Mesenchymal stem cell (in vitro differentiated cells and primary cell): ENCODE measurements around the gene ARHGAP44.

Experiments used
- DNase-seq: peaks from one replicate; pipeline ENCODE4 v3.0.0-alpha.2; 2013
- H2AFZ ChIP-seq: one replicate; pipeline ENCODE4 v1.6.1; 2013; ENCODE audit warnings: low read depth, mild to moderate bottlenecking, control low read depth, inconsistent platforms, low read length, moderate library complexity
- H2AK5ac ChIP-seq: 2 replicates; pipeline ENCODE4 v1.6.1; 2013; ENCODE audit warnings: low read length, moderate library complexity, mild to moderate bottlenecking, inconsistent platforms; ENCODE audit not compliant: severe bottlenecking
- H2BK120ac ChIP-seq: one replicate; pipeline ENCODE4 v1.6.1; 2013; ENCODE audit warnings: low read depth, mild to moderate bottlenecking, inconsistent platforms, low read length, moderate library complexity
- H2BK12ac ChIP-seq, 2 experiments: one replicate each; pipeline ENCODE4 v1.6.1; 2013; ENCODE audit warnings: inconsistent platforms in 2 of 2, low read length in 2 of 2, mild to moderate bottlenecking in 2 of 2, moderate library complexity in 2 of 2, control low read depth in 1 of 2
- H2BK15ac ChIP-seq: one replicate; pipeline ENCODE4 v1.6.1; 2013; ENCODE audit warnings: mild to moderate bottlenecking, low read depth, inconsistent platforms; ENCODE audit not compliant: poor library complexity, severe bottlenecking
- H2BK5ac ChIP-seq: 2 replicates; pipeline ENCODE4 v1.6.1; 2013; ENCODE audit warnings: low read depth, mild to moderate bottlenecking, low read length, control low read depth, inconsistent platforms; ENCODE audit not compliant: poor library complexity, severe bottlenecking
- H3K14ac ChIP-seq, 2 experiments: one replicate each; pipeline ENCODE4 v1.6.1; 2013; ENCODE audit warnings: inconsistent platforms in 2 of 2, low read length in 2 of 2, control low read depth in 1 of 2, mild to moderate bottlenecking in 1 of 2, moderate library complexity in 1 of 2
- H3K18ac ChIP-seq, 2 experiments: one replicate each; pipeline ENCODE4 v1.6.1; 2013; ENCODE audit warnings: inconsistent platforms in 2 of 2, low read length in 2 of 2, control low read depth in 1 of 2, low read depth in 1 of 2, mild to moderate bottlenecking in 1 of 2
- H3K23ac ChIP-seq, 2 experiments: one replicate each; pipeline ENCODE4 v1.6.1; 2013; ENCODE audit warnings: inconsistent platforms in 2 of 2, low read length in 2 of 2, mild to moderate bottlenecking in 2 of 2, moderate library complexity in 2 of 2, control low read depth in 1 of 2
- H3K27ac ChIP-seq: 2 replicates; pipeline ENCODE4 v1.5.1; 2013; ENCODE audit warnings: mild to moderate bottlenecking, moderate library complexity, low read length, control low read depth, inconsistent platforms; ENCODE audit not compliant: poor library complexity, severe bottlenecking
- H3K27me3 ChIP-seq, 2 experiments: 2 replicates each; pipeline versions ENCODE4 v1.6.1 to v1.7.0; 2013; ENCODE audit warnings: low read length in 2 of 2, mild to moderate bottlenecking in 2 of 2, moderate library complexity in 2 of 2, control low read depth in 1 of 2, inconsistent platforms in 1 of 2; ENCODE audit not compliant: control insufficient read depth in 1 of 2, insufficient read depth in 1 of 2
- H3K36me3 ChIP-seq, 2 experiments: 2 replicates each; pipeline versions ENCODE4 v1.6.1 to v1.7.0; 2013; ENCODE audit warnings: low read length in 2 of 2, control low read depth in 1 of 2, inconsistent platforms in 1 of 2, low read depth in 1 of 2, mild to moderate bottlenecking in 1 of 2; ENCODE audit not compliant: insufficient read depth in 2 of 2, control insufficient read depth in 1 of 2
- H3K4ac ChIP-seq, 2 experiments: one replicate each; pipeline ENCODE4 v1.6.1; 2013; ENCODE audit warnings: inconsistent platforms in 2 of 2, low read length in 2 of 2, mild to moderate bottlenecking in 2 of 2, moderate library complexity in 2 of 2, control low read depth in 1 of 2, low read depth in 1 of 2
- H3K4me1 ChIP-seq: 2 replicates; pipeline ENCODE4 v1.6.1; 2013; ENCODE audit warnings: low read depth, low read length, control low read depth; ENCODE audit not compliant: control insufficient read depth, insufficient read depth
- H3K4me2 ChIP-seq: 2 replicates; pipeline ENCODE4 v1.6.1; 2013; ENCODE audit warnings: low read length, mild to moderate bottlenecking, inconsistent platforms; ENCODE audit not compliant: poor library complexity, severe bottlenecking
- H3K4me3 ChIP-seq, 2 experiments: 2 replicates each; pipeline versions ENCODE4 v1.5.1 to v1.7.0; 2013; ENCODE audit warnings: low read length in 2 of 2, mild to moderate bottlenecking in 2 of 2, control low read depth in 1 of 2, low read depth in 1 of 2; ENCODE audit not compliant: insufficient read depth in 1 of 2
- H3K79me1 ChIP-seq: replicated peaks from 2 replicates; pipeline ENCODE4 v1.6.1; 2013; ENCODE audit warnings: mild to moderate bottlenecking, control low read depth, low read length, inconsistent platforms; ENCODE audit not compliant: poor library complexity, severe bottlenecking
- H3K9ac ChIP-seq: 2 replicates; pipeline ENCODE4 v1.7.0; 2013; ENCODE audit warnings: mild to moderate bottlenecking, low read length, moderate library complexity
- H3K9me3 ChIP-seq: 2 replicates; pipeline ENCODE4 v1.7.0; 2013; ENCODE audit warnings: mild to moderate bottlenecking, low read length; ENCODE audit not compliant: control insufficient read depth
- H4K8ac ChIP-seq: one replicate; pipeline ENCODE4 v1.6.1; 2013; ENCODE audit warnings: inconsistent platforms, mild to moderate bottlenecking, low read length, moderate library complexity
- H4K91ac ChIP-seq: one replicate; pipeline ENCODE4 v1.6.1; 2013; ENCODE audit warnings: mild to moderate bottlenecking, low read length, inconsistent platforms
- WGBS: methylation state at CpG from one replicate; pipeline ENCODE4 v1.1.7; 2013; ENCODE audit warnings: mixed read lengths; 5-methylcytosine and 5-hydroxymethylcytosine counted together

The ARHGAP44 gene

DNA sequence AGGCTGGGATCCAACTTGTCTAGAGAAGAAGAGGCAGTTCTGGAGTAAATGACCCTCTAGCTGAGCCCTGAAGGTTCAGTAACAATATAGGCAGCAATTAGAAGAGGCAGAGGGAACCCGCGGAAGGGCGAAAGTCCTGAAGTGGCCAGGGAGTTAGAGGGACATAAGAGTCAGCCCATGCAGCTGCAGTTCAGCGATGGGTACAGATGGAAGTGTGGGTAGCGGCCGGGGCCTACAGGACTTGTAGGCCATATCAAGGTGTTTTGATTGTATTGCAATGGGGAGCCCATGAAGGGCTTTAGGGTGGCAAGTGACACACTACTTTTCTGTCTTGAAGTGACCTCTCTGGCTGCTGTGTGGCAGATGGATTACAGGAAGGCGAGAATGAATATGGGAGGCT is 225.5 kb downstream of the ARHGAP44 start:
- Histone ChIP-seq H3K4me3 (no peak overlapping the region), H3K27ac (no peak overlapping the region), H2BK15ac (no peak overlapping the region), H3K9ac (no peak overlapping the region), H3K4ac (no peak overlapping the region), H3K36me3 (peaks cover 41 to 67% of the 10 kb centered on the region in 2 experiments), H2AK5ac (no peak overlapping the region), H2BK120ac (no peak overlapping the region), H4K8ac (no peak overlapping the region), H3K4me1 (peaks cover 6% of the 10 kb centered on the region), H2AFZ (no peak overlapping the region), H3K23ac (no peak overlapping the region), H3K27me3 (no peaks in the 10 kb centered on the region), H2BK5ac (no peak overlapping the region), H3K9me3 (no peaks in the 10 kb centered on the region), H2BK12ac (no peak overlapping the region), H4K91ac (no peak overlapping the region), H3K18ac (no peak overlapping the region), H3K14ac (no peak overlapping the region), H3K4me2 (no peak overlapping the region), H3K79me1 (peaks cover 38% of the 10 kb centered on the region)
- no peak for DNase-seq
- WGBS = 97% methylated on average over 7 of the region's 7 CpGs

DNA sequence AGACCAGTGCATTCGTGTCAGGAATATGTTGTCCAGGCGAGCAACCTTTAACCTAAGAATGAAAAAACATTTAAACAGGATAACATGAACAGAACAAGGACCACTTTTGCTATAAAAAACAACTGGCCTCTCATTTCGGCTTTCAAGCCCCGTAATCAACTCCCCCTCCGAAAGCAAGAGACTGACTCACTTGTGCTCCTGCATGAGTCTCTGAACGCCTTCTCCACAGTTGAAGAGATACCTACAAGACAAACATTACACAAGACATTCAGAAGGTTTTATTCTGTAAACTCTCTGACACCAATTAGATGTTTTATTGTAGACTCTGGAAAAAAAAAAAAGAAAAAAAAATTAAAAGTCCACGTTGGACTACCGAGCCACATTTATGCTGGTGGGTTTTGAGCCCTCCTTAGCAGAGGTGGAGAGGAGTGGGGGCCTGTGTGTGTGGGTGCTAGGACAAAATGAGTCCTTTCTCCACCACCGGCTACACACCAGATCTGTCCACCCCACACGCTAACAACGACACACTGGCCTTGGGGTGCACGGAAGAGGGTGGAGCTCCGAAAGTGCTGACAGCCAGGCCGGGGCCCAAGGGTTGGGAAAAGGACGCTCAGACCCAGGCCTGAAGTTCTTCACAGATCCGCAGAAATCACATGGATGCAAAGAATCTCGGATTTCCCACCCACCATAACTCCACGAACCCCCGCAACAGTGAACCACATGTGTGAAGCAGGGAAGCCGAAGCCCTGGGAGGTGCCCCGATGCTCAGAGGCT is 227.8 kb downstream of the ARHGAP44 start:
- Histone ChIP-seq H2AK5ac (no peak overlapping the region), H2BK12ac (peak overlapping the region in 1 of 2 experiments; percentile 42), H3K23ac (peak overlapping the region in 1 of 2 experiments; percentile 99), H3K4ac (peak overlapping the region; percentile 76 to 96), H3K36me3 (peaks cover 26 to 44% of the 10 kb centered on the region in 2 experiments), H3K79me1 (peaks cover 26% of the 10 kb centered on the region), H4K91ac (no peak overlapping the region), H3K4me2 (peak overlapping the region; percentile 86), H2BK15ac (no peak overlapping the region), H2BK120ac (no peak overlapping the region), H3K4me1 (peaks cover 6% of the 10 kb centered on the region), H4K8ac (peak overlapping the region; percentile 73), H3K4me3 (peak overlapping the region; percentile 89 to 100), H3K9ac (peak overlapping the region; percentile 93), H3K18ac (peak overlapping the region; percentile 85 to 86), H2AFZ (peak overlapping the region; percentile 100), H3K14ac (peak overlapping the region in 1 of 2 experiments; percentile 87), H3K27ac (peak overlapping the region; percentile 64), H3K27me3 (no peaks in the 10 kb centered on the region), H3K9me3 (no peaks in the 10 kb centered on the region), H2BK5ac (no peak overlapping the region)
- DNase-seq = peak; percentile 59
- WGBS = 14% methylated on average over 19 of the region's 21 CpGs

DNA sequence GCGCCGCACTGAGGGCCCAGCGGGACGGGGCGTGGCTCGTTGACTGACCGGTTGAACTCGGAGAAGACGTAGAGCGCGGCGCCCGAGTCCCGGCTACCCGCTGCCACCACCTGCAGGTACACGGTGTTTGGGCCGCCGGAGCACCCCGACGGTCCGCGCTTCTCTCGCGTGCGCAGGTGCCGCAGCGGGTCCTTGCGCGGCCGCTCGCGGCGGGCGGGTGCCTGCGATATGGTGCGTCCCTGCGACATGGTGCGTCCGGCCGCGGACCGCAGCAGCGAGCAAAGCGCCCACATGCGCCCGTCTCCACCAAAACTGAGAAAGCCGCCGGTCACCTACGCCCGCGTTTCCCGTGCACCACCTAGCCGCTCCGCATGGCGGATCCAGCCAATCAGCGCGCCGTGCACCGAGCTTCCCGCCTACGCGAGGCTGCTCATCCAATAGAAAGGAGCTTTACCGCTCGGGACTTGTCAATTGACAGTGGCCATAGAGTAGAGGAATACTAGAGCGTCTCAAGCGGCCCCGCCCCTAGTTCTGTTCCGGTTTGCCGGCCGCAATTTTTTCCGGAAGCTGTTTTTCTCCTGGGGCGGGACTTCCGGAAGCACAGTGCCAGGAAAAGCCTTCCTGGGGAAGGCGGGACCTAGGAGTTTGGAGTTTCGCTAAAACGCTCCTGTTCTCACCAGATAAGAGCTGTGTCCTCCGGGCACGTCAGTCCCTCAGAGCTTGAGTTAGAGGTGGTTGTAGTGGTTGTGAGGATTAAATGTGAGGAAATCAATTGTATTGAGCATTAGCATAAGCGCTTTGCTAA is 228.6 kb downstream of the ARHGAP44 start, which contains the start of gene ELAC2:
ELAC2 (minus strand) TSS at position 373 of the 805 bp plus-strand sequence; CDS start at position 293, 80 bp downstream.
- Histone ChIP-seq H3K9me3 (no peaks in the 10 kb centered on the region), H3K18ac (peak within 1 kb of the TSS; percentile 85 to 86), H4K91ac (peak within 1 kb of the TSS; percentile 39), H3K79me1 (peaks cover 20% of the 10 kb centered on the region), H3K27ac (peak within 1 kb of the TSS; percentile 93), H2BK120ac (no peak within 1 kb of the TSS), H2AFZ (peak within 1 kb of the TSS; percentile 100), H4K8ac (peak within 1 kb of the TSS; percentile 95), H3K4me3 (peak within 1 kb of the TSS; percentile 89 to 100), H3K4me1 (peaks cover 6% of the 10 kb centered on the region), H3K9ac (peak within 1 kb of the TSS; percentile 95), H2AK5ac (no peak within 1 kb of the TSS), H3K36me3 (peaks cover 22 to 36% of the 10 kb centered on the region in 2 experiments), H3K23ac (peak within 1 kb of the TSS; percentile 42 to 99), H2BK15ac (no peak within 1 kb of the TSS), H3K4ac (peak within 1 kb of the TSS; percentile 96 to 97), H3K4me2 (peak within 1 kb of the TSS; percentile 86), H3K14ac (peak within 1 kb of the TSS in 1 of 2 experiments; percentile 87), H3K27me3 (no peaks in the 10 kb centered on the region), H2BK5ac (peak within 1 kb of the TSS; percentile 69), H2BK12ac (peak within 1 kb of the TSS in 1 of 2 experiments; percentile 48)
- under 1% methylated on average over 71 of the region's 79 CpGs for WGBS
- peak; percentile 99 for DNase-seq

DNA sequence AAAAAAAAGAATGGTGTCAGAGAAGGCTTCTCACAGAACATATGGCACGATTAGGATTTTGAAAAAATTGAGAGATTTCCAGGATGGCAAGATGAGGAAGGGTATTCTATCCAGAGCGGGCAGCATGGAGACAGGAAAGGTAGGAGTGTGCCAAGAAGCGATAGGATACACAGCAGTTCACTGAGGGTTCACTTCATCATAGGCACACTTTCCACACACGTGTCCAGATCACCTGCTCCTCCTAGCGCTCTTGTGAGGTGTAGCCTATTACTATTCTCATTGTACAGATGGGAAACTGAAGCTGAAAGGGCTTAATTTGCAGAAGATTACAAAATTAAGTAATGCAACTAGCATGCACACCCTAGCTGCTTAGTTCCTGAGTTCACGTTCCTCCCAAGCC is 234.7 kb downstream of the ARHGAP44 start:
- Histone ChIP-seq H2AK5ac (no peak overlapping the region), H3K9ac (no peak overlapping the region), H3K4me1 (peaks cover 1% of the 10 kb centered on the region), H3K4me3 (no peak overlapping the region), H4K8ac (no peak overlapping the region), H3K4me2 (no peak overlapping the region), H3K23ac (no peak overlapping the region), H4K91ac (no peak overlapping the region), H2BK120ac (no peak overlapping the region), H3K18ac (no peak overlapping the region), H3K36me3 (no peaks in the 10 kb centered on the region), H2BK15ac (no peak overlapping the region), H2BK12ac (no peak overlapping the region), H3K14ac (no peak overlapping the region), H2AFZ (no peak overlapping the region), H2BK5ac (no peak overlapping the region), H3K4ac (no peak overlapping the region), H3K79me1 (no peaks in the 10 kb centered on the region), H3K27me3 (peaks cover 0 to 12% of the 10 kb centered on the region in 2 experiments), H3K27ac (no peak overlapping the region), H3K9me3 (no peaks in the 10 kb centered on the region)
- WGBS = 83% methylated on average over 3 of the region's 6 CpGs
- DNase-seq = no peak
